Stomach (tissue), 9 donors: ENCODE results near the gene SORCS2. TPM values are rescaled to one million over a fixed set of nuclear protein-coding genes. Genes with fewer than 3 reads are reported as not detected.
A peak's percentile ranks its signal among the peaks of the same experiment; 100 is the strongest.

Source experiments
- DNase-seq, 2 donors: peaks; one replicate each; pipeline versions ENCODE4 v3.0.0 to v3.0.0-alpha.2; 2013 to 2019
- H3K27ac ChIP-seq, 5 donors: fragments of 200-600 bp in 4 of 5; sonication (generic) in 4 of 5; one replicate each; pipeline ENCODE4 v1.5.1; 2013 to 2019; ENCODE audit warnings: mild to moderate bottlenecking in 1 of 5, moderate library complexity in 1 of 5
- H3K27me3 ChIP-seq, 3 donors: fragments of 200-600 bp; sonication (generic); one replicate each; pipeline ENCODE4 v1.5.1; 2017 to 2019; ENCODE audit warnings: mixed run types in 1 of 3
- H3K36me3 ChIP-seq, 4 donors: fragments of 200-600 bp; sonication (generic); 1 replicate in 3 of 4; 2 replicates in 1 of 4; pipeline ENCODE4 v1.5.1; 2016 to 2019
- H3K4me1 ChIP-seq, 4 donors: fragments of 200-600 bp; sonication (generic); one replicate each; pipeline ENCODE4 v1.5.1; 2016 to 2019
- H3K4me3 ChIP-seq, 4 donors: fragments of 200-600 bp; sonication (generic) in 3 of 4; one replicate each; pipeline ENCODE4 v1.5.1; 2016 to 2019; ENCODE audit warnings: mild to moderate bottlenecking in 1 of 4
- H3K9me3 ChIP-seq, 4 donors: fragments of 200-600 bp; sonication (generic); one replicate each; pipeline ENCODE4 v1.5.1; 2016 to 2019
- CTCF ChIP-seq, 7 experiments: fragments of 450-650 bp in 4 of 7; fragments of 200-600 bp in 3 of 7; sonication (generic) in 3 of 7; IDR thresholded peaks; one replicate each; pipeline ENCODE4 v1.5.1; 2016 to 2019; ENCODE audit warnings: antibody characterized with exemption in 7 of 7, control low read depth in 2 of 7, mild to moderate bottlenecking in 1 of 7
- EP300 ChIP-seq: sonication (generic); formaldehyde crosslinking; IDR thresholded peaks from one replicate; pipeline ENCODE4 v1.6.1; 2017; ENCODE audit warnings: antibody characterized with exemption
- POLR2A ChIP-seq, 4 donors: fragments of 450-650 bp; IDR thresholded peaks; one replicate each; pipeline ENCODE4 v1.6.1; 2016; ENCODE audit warnings: antibody characterized with exemption in 4 of 4, control low read depth in 2 of 4, mild to moderate bottlenecking in 1 of 4, moderate library complexity in 1 of 4
- POLR2AphosphoS5 ChIP-seq, 3 donors: sonication (generic); formaldehyde crosslinking; IDR thresholded peaks; one replicate each; pipeline ENCODE4 v1.6.1; 2016; ENCODE audit warnings: antibody characterized with exemption in 3 of 3
- WGBS, 5 donors: extraction: QIAGEN DNeasy Blood & Tissue Kit in 3 of 5; methylation state at CpG; one replicate each; pipeline versions ENCODE4 v1.1.5 to v1.1.7; 2013 to 2018; 5-methylcytosine and 5-hydroxymethylcytosine counted together
- intact Hi-C: fragments of 100-400 bp; cut with DNase I; formaldehyde crosslinking; loops from one replicate; pipeline ENCODE4 v1.15.1; 2023; ENCODE audit warnings: low total_unique reads
- polyA plus RNA-seq, 3 donors: library from polyadenylated mRNA; stranded (reverse); fragments of 200-250 nt; gene quantifications; one replicate each; pipeline ENCODE4 v1.2.3, GENCODE V29; 2013
- total RNA-seq, 5 donors: library from RNA; depleted of rRNA; stranded (reverse); fragments of >200 nt; gene quantifications; one replicate each; pipeline versions ENCODE4 v1.1.0 to v1.2.3, GENCODE V29; 2014 to 2016
- donor health status: healthy with polysubstance abuse.
- donor health status: Bipolar disorder and iron deficiency.
- donor health status: healthy.

Gene SORCS2
- total and polyA plus RNA-seq, 8 donors, result under 0.01 to 13.0 (median 0.50) TPM; not detected in 1

GRCh38 chr4:7151668-7152227 is 40.6 kb upstream of the SORCS2 start:
- DNase-seq, result no peak
- Histone ChIP-seq H3K9me3 (no peaks in the 10 kb centered on the region), H3K27ac (no peak overlapping the region), H3K4me1 (peaks cover 0 to 13% (median under 1%) of the 10 kb centered on the region in 4 donors), H3K4me3 (no peak overlapping the region), H3K36me3 (no peaks in the 10 kb centered on the region), H3K27me3 (peaks cover 0 to 19% (median 0%) of the 10 kb centered on the region in 3 donors)
- 73 to 87% (median 83%) methylated on average over 13 of the region's 13 CpGs for WGBS, 5 donors
- no peak for TF ChIP-seq POLR2AphosphoS5 (IDR thresholded peaks at IDR 0.05)
- no peak for TF ChIP-seq EP300
- no peak for TF ChIP-seq CTCF (IDR thresholded peaks at IDR 0.05)
- TF ChIP-seq POLR2A (IDR thresholded peaks at IDR 0.05), result no peak
- intact Hi-C loops, result no loop called here

- H3K4me3 ChIP-seq, result no peak overlapping the region
- no peaks in the 10 kb centered on the region for H3K9me3 ChIP-seq
- H3K27ac ChIP-seq, result no peak overlapping the region
- intact Hi-C loops, result no loop called here
- TF ChIP-seq CTCF (IDR thresholded peaks at IDR 0.05) (no peak), EP300 (no peak), POLR2A (IDR thresholded peaks at IDR 0.05) (no peak), POLR2AphosphoS5 (IDR thresholded peaks at IDR 0.05) (no peak)
- H3K36me3 ChIP-seq, result no peaks in the 10 kb centered on the region
- DNase-seq, result no peak
- peaks cover 0 to 13% (median 1%) of the 10 kb centered on the region in 4 donors for H3K4me1 ChIP-seq
- peaks cover 0 to 19% (median 0%) of the 10 kb centered on the region in 3 donors for H3K27me3 ChIP-seq
- 79 to 90% (median 86%) methylated on average over 3 to 7 of the region's 7 CpGs for WGBS, 5 donors
Observed at GRCh38 chr4:7153711-7154110, 38.6 kb upstream of the SORCS2 start.

GRCh38 chr4:7154351-7154981 is 37.9 kb upstream of the SORCS2 start:
- no peak for TF ChIP-seq POLR2A (IDR thresholded peaks at IDR 0.05)
- TF ChIP-seq EP300, result no peak
- TF ChIP-seq CTCF (IDR thresholded peaks at IDR 0.05), result no peak
- TF ChIP-seq POLR2AphosphoS5 (IDR thresholded peaks at IDR 0.05), result no peak
- Histone ChIP-seq H3K27ac (no peak overlapping the region), H3K36me3 (no peaks in the 10 kb centered on the region), H3K4me3 (no peak overlapping the region), H3K9me3 (no peaks in the 10 kb centered on the region), H3K27me3 (peaks cover 0 to 19% (median 0%) of the 10 kb centered on the region in 3 donors), H3K4me1 (peaks cover 0 to 13% (median 1%) of the 10 kb centered on the region in 4 donors)
- intact Hi-C loops, result no loop called here
- DNase-seq, result no peak
- 86 to 92% (median 89%) methylated on average over 17 to 18 of the region's 18 CpGs for WGBS, 5 donors

GRCh38 chr4:7155590-7156071 is 36.7 kb upstream of the SORCS2 start:
- TF ChIP-seq POLR2A (IDR thresholded peaks at IDR 0.05) (no peak), EP300 (no peak), POLR2AphosphoS5 (IDR thresholded peaks at IDR 0.05) (no peak), CTCF (IDR thresholded peaks at IDR 0.05) (no peak)
- H3K36me3 ChIP-seq, result no peaks in the 10 kb centered on the region
- H3K9me3 ChIP-seq, result no peaks in the 10 kb centered on the region
- peaks cover 0 to 13% (median 3%) of the 10 kb centered on the region in 4 donors for H3K4me1 ChIP-seq
- peak overlapping the region in 2 of 5 donors; percentile 44 to 60 for H3K27ac ChIP-seq
- peaks cover 0 to 19% (median 0%) of the 10 kb centered on the region in 3 donors for H3K27me3 ChIP-seq
- intact Hi-C loops, result no loop called here
- DNase-seq, result peak in 1 of 2 donors; percentile 74
- 56 to 73% (median 70%) methylated on average over 19 of the region's 19 CpGs for WGBS, 5 donors
- no peak overlapping the region for H3K4me3 ChIP-seq
